Endothelial cell of umbilical vein (primary cell): ENCODE data around the gene MIX23. TPM values are rescaled to one million over a fixed set of nuclear protein-coding genes. Genes with fewer than 3 reads are reported as not detected.

Source experiments
- BruUV-seq: library from RNA; stranded (reverse); fragments of 400-500 nt; replicated peaks from 2 replicates; lab custom pipeline; 2021; lab: Mats Ljungman, UMichigan
- CTCF ChIA-PET: fragments of 300-600, 350-600 bp; sonication (Branson Sonifier 250); formaldehyde crosslinking; loops from one replicate; lab custom pipeline; 2021; ENCODE audit warnings: antibody characterized with exemption, inconsistent platforms; lab: Charles Lee
- POLR2A ChIA-PET: fragments of 300-600, 350-600 bp; sonication (Branson Sonifier 250); formaldehyde crosslinking; loops from one replicate; lab custom pipeline; 2021; ENCODE audit warnings: antibody characterized with exemption, inconsistent platforms; lab: Charles Lee
- DNase-seq: peaks from one replicate; pipeline ENCODE4 v3.0.0-alpha.2; 2011; ENCODE audit warnings: low read depth, low spot score
- FAIRE-seq: peaks from 2 replicates; lab custom pipeline; 2011; peaks lifted over from hg19 to GRCh38; lab: Jason Lieb, UNC
- H2AFZ ChIP-seq: 2 replicates; pipeline ENCODE4 v1.6.0; 2012; ENCODE audit warnings: low read depth, low read length, control low read depth, inconsistent platforms
- H3K27ac ChIP-seq: 2 replicates; pipeline ENCODE4 v1.5.1; 2011; ENCODE audit warnings: low read depth, mild to moderate bottlenecking, control low read depth, low read length, moderate library complexity; ENCODE audit not compliant: insufficient read depth
- H3K27me3 ChIP-seq, 2 experiments: 2 replicates each; pipeline versions ENCODE4 v1.6.0 to v1.6.1; 2011; ENCODE audit warnings: low read length in 2 of 2, mixed read lengths in 1 of 2; ENCODE audit not compliant: control insufficient read depth in 2 of 2, insufficient read depth in 2 of 2
- H3K36me3 ChIP-seq, 2 experiments: 2 replicates in 1 of 2; 3 replicates in 1 of 2; pipeline ENCODE4 v1.5.1; 2011; ENCODE audit warnings: low read length in 2 of 2, mild to moderate bottlenecking in 1 of 2, moderate library complexity in 1 of 2; ENCODE audit not compliant: control insufficient read depth in 2 of 2, insufficient read depth in 2 of 2; ENCODE audit errors: extremely low read depth in 1 of 2
- H3K4me1 ChIP-seq: 3 replicates; pipeline ENCODE4 v1.5.1; 2011; ENCODE audit warnings: mild to moderate bottlenecking, low read length; ENCODE audit not compliant: control insufficient read depth, insufficient read depth; ENCODE audit errors: extremely low read depth
- H3K4me2 ChIP-seq: 2 replicates; pipeline ENCODE4 v1.6.1; 2011; ENCODE audit warnings: low read length, control low read depth, mixed read lengths; ENCODE audit not compliant: insufficient read depth
- H3K4me3 ChIP-seq, 3 experiments: fragments of 200-600 bp in 1 of 3; sonication (generic), shearing (Covaris generic) in 1 of 3; replicated peaks in 1 of 3; 2 replicates each; pipeline ENCODE4 v1.5.1; 2011 to 2016; ENCODE audit warnings: control low read depth in 3 of 3, low read length in 3 of 3, mild to moderate bottlenecking in 2 of 3, inconsistent platforms in 1 of 3, low read depth in 1 of 3, moderate library complexity in 1 of 3; ENCODE audit not compliant: insufficient read depth in 1 of 3
- H3K79me2 ChIP-seq: 2 replicates; pipeline ENCODE4 v1.6.0; 2012; ENCODE audit warnings: low read length, inconsistent platforms; ENCODE audit not compliant: control insufficient read depth, insufficient read depth
- H3K9ac ChIP-seq: replicated peaks from 2 replicates; pipeline ENCODE3; 2011; ENCODE audit warnings: low read length, control low read depth; ENCODE audit not compliant: insufficient read depth; ENCODE audit errors: extremely low read depth
- H3K9me1 ChIP-seq: replicated peaks from 3 replicates; pipeline ENCODE4 v1.6.0; 2011; ENCODE audit warnings: mild to moderate bottlenecking, low read length; ENCODE audit not compliant: control insufficient read depth, insufficient read depth; ENCODE audit errors: extremely low read depth
- H3K9me3 ChIP-seq: replicated peaks from 2 replicates; pipeline ENCODE4 v1.5.1; 2012; ENCODE audit warnings: low read length, inconsistent platforms; ENCODE audit not compliant: control insufficient read depth, insufficient read depth
- H4K20me1 ChIP-seq: replicated peaks from 2 replicates; pipeline ENCODE3; 2011; ENCODE audit warnings: mild to moderate bottlenecking, low read length; ENCODE audit not compliant: control insufficient read depth, insufficient read depth; ENCODE audit errors: extremely low read depth
- EZH2 ChIP-seq: IDR thresholded peaks from 2 replicates; pipeline ENCODE4 v1.6.1; 2012; ENCODE audit warnings: borderline replicate concordance, low read depth, mild to moderate bottlenecking, moderate library complexity, low read length, inconsistent platforms; ENCODE audit not compliant: severe bottlenecking
- FOS ChIP-seq: IDR thresholded peaks from 2 replicates; pipeline ENCODE4 v1.6.1; 2011; ENCODE audit warnings: mild to moderate bottlenecking, low read length, moderate library complexity, borderline replicate concordance; ENCODE audit not compliant: insufficient read depth
- GATA2 ChIP-seq: IDR thresholded peaks from 2 replicates; pipeline ENCODE4 v1.7.0; 2011; ENCODE audit warnings: low read depth, mild to moderate bottlenecking, moderate library complexity, mixed read lengths, low read length; ENCODE audit not compliant: insufficient read length, insufficient read depth
- JUN ChIP-seq: IDR thresholded peaks from 2 replicates; pipeline ENCODE4 v1.6.1; 2011; ENCODE audit warnings: borderline replicate concordance, low read depth; ENCODE audit not compliant: insufficient read length, insufficient read depth
- MAX ChIP-seq: IDR thresholded peaks from 2 replicates; pipeline ENCODE4 v1.6.1; 2011; ENCODE audit not compliant: insufficient read depth, insufficient read length
- MYC ChIP-seq: IDR thresholded peaks from one replicate; pipeline ENCODE4 v1.6.1; 2011; ENCODE audit warnings: mild to moderate bottlenecking, low read depth, low read length
- POLR2A ChIP-seq: IDR thresholded peaks from 2 replicates; pipeline ENCODE4 v1.6.1; 2012; ENCODE audit warnings: low read depth, mild to moderate bottlenecking, control low read depth, low read length
- POLR2AphosphoS5 ChIP-seq: IDR thresholded peaks from 2 replicates; pipeline ENCODE4 v1.6.1; 2012; ENCODE audit warnings: low read depth, mild to moderate bottlenecking, control low read depth, low read length, moderate library complexity; ENCODE audit not compliant: insufficient read depth
- dilution Hi-C: fragments of 300-500 bp; cut with MboI; formaldehyde crosslinking; loops from one replicate; pipeline ENCODE4 v1.15.0; 2019; ENCODE audit warnings: low sequenced_read_pairs; ENCODE audit not compliant: extremely low pct_ligation_motif_present
- intact Hi-C: fragments of 100-400 bp; cut with micrococcal nuclease; formaldehyde crosslinking; loops from one replicate; pipeline ENCODE4 v1.10.0; 2022
- polyA plus RNA-seq, 4 experiments: library from polyadenylated mRNA; depleted of rRNA in 3 of 4; stranded (reverse) in 3 of 4; unstranded in 1 of 4; fragments of >200 nt; gene quantifications; 2 replicates each; pipeline versions ENCODE4 v1.2.1 to v1.2.3, GENCODE V29; 2011 to 2012; ENCODE audit warnings: missing spikeins in 1 of 4
- total RNA-seq: library from RNA; stranded (reverse); gene quantifications from 2 replicates; pipeline ENCODE4 v1.2.3, GENCODE V29; 2021
- TF ChIP-seq, protein P1 (sequence below), 2 donors: IDR thresholded peaks; 1 replicate in 1 of 2; 2 replicates in 1 of 2; pipeline ENCODE4 v1.5.1; 2011; ENCODE audit warnings: low read length in 2 of 2, mild to moderate bottlenecking in 2 of 2, moderate library complexity in 2 of 2, control low read depth in 1 of 2, inconsistent platforms in 1 of 2, low read depth in 1 of 2; ENCODE audit not compliant: insufficient read depth in 1 of 2; ENCODE audit errors: extremely low read depth in 1 of 2

MIX23 gene
- total and polyA plus RNA-seq, 2 donors (not counting 3 experiments of a cell fraction or from before 2014, with no cell fraction given), result 4.5 to 53.5 TPM

- H3K4me1 ChIP-seq, result no peaks in the 10 kb centered on the region
- no peak overlapping the region for H3K4me2 ChIP-seq
- H3K4me3 ChIP-seq, result no peak overlapping the region
- no peaks in the 10 kb centered on the region for H3K36me3 ChIP-seq
- H3K9me1 ChIP-seq, result no peaks in the 10 kb centered on the region
- ChIA-PET POLR2A (interaction anchor here (0.6 to 1.0 kb wide), 2 partner anchors 9 to 24 kb away, joined by 3 read pairs; partner anchors contain the start of gene FAM162A), CTCF (interaction anchor here (0.9 to 3.0 kb wide), 3 partner anchors 8 to 271 kb away, joined by 3 to 22 read pairs (median 3); no protein-coding TSS in a partner anchor)
- no peaks in the 10 kb centered on the region for H3K9me3 ChIP-seq
- dilution Hi-C loops (no loop called here), intact Hi-C loops (no loop called here)
- H3K9ac ChIP-seq, result no peak overlapping the region
- no peak overlapping the region for H2AFZ ChIP-seq
- no peaks in the 10 kb centered on the region for H3K27me3 ChIP-seq
- H3K27ac ChIP-seq, result no peak overlapping the region
- FAIRE-seq (no peak), DNase-seq (no peak)
- TF ChIP-seq JUN, result no peak
- TF ChIP-seq EZH2, result no peak
- TF ChIP-seq GATA2, result no peak
- no peak for TF ChIP-seq MAX
- TF ChIP-seq POLR2AphosphoS5, result no peak
- TF ChIP-seq, protein P1, sequence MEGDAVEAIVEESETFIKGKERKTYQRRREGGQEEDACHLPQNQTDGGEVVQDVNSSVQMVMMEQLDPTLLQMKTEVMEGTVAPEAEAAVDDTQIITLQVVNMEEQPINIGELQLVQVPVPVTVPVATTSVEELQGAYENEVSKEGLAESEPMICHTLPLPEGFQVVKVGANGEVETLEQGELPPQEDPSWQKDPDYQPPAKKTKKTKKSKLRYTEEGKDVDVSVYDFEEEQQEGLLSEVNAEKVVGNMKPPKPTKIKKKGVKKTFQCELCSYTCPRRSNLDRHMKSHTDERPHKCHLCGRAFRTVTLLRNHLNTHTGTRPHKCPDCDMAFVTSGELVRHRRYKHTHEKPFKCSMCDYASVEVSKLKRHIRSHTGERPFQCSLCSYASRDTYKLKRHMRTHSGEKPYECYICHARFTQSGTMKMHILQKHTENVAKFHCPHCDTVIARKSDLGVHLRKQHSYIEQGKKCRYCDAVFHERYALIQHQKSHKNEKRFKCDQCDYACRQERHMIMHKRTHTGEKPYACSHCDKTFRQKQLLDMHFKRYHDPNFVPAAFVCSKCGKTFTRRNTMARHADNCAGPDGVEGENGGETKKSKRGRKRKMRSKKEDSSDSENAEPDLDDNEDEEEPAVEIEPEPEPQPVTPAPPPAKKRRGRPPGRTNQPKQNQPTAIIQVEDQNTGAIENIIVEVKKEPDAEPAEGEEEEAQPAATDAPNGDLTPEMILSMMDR (IDR thresholded peaks at IDR 0.05; ENCODE audit: extremely low read depth in 1 of 2, insufficient read depth in 1 of 2, low read depth in 1 of 2, low read length in 2 of 2), result no peak
- no peak for TF ChIP-seq POLR2A
- no peak for TF ChIP-seq FOS
- TF ChIP-seq MYC, result no peak
- BruUV-seq, result no TSS peak
- no peaks in the 10 kb centered on the region for H4K20me1 ChIP-seq
- H3K79me2 ChIP-seq, result no peaks in the 10 kb centered on the region
These were observed 24.9 kb upstream of the MIX23 start for GRCh38 chr3:122407946-122408345.
